Anterior cingulate cortex (tissue), 58 donors: ENCODE data around the gene CRYM.
"Not testable (repeated sequence)": the region's sequence is repeated elsewhere in the genome, so short reads cannot be mapped to it uniquely, and the experiment has no call there.

Source experiments
- DNase-seq, 58 donors: peaks; one replicate each; lab custom pipeline; 2025; lab: John Stamatoyannopoulos, UW

Gene CRYM

DNA sequence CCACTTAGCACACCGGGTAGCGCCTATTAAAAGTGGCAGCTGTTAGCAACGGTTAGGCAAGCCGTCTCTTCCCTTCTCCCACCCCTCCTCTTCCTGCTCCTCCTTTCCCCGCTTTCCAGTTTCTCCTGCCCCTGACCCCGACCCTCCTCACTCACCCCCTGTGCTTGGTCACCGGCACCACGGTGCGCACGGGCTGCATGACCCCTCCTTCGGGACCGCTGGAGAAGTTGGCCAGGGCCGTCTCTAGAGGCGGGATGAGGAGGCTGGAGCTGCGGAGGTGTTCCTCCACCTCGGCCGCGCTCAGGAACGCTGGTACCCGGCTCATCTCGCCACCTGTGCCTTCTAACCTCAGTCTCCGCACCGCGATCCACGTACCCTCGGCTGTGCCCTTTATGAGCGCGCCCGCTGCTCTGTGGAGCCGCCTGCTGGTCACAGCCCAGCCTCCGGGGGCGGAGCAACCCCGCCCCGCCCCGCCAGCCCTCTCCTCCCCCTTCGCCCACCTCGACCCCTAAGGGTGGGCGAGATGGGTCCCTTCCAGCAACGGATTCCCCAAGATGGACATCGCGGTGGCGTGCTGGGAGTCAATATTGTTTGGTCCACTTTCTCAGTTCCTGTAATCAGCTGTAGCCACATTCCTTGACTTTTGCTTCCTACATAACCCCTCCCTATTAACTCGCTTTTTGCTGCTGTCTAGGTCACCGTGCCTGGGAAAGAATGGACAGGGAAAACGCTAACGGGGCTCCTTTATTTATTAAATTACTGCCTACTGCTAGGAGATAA lies at the start of gene CRYM:
Gene CRYM (minus strand): TSS at position 364 of the 780 bp plus-strand sequence. CDS start 39 bp downstream, at position 325.
- DNase-seq: peak in 24 of 58 donors; percentile 4 to 50 (median 19)

GRCh38 chr16:21327046-21327445 lies 49.0 kb upstream of the CRYM start:
- DNase-seq: no peak

DNA sequence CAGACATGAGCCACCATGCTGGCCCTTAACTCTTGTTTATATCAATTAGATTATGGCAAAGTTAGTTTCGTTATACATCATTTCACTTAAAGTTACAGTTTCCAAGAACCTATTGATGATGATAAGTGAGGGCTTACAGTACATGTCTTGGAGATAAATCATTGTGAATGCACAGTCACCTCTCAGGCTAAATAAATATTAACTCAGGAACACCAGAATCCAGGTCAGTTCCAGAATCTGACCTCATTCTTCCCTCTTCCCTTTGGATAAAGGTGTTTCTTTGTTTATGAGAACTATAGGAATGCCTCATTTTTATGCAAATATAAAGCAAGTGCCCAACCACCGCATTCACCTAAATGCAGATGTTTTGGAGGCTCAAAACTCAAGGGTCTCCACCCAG lies 48.4 kb upstream of the CRYM start:
- no peak for DNase-seq

GRCh38 chr16:21324267-21324666 lies 46.2 kb upstream of the CRYM start:
- no peak for DNase-seq

DNA sequence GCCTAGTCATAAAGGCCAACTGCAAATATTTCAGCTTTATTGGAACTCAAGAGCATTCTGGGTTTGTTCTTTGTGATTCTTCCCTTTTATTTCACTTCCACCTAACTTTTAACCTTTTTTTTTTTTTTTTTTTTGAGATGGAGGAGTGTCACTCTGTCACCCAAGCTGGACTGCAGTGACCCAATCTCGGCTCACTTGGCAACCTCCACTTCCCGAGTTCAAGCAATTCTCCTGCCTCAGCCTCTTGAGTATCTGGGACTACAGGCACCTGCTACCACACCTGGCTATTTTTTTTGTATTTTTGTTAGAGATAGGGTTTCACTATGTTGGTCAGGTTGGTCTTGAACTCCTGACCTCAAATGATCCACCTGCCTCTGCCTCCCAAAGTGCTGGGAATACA lies 44.2 kb upstream of the CRYM start:
- DNase-seq: not testable (repeated sequence)

DNA sequence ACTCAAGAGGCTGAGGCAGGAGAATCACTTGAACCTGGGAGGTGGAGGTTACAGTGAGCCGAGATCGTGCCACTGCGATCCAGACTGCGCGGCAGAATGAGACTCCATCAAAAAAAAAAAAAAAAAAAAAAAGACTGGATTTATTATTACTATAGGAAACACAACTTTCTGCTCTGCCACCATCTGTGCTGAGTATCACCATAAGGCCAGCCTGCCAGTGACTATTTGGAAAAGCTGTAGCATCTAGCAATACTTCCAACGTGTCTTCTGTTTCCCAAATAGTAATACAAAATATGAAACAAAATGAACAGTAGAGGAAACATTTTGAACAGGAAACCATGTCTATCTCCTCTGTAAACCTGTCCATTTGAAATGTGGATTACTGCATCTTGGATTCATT lies 43.6 kb upstream of the CRYM start:
- DNase-seq: no peak

GRCh38 chr16:21314339-21314738 lies 36.2 kb upstream of the CRYM start:
- DNase-seq: no peak

GRCh38 chr16:21312863-21313372 lies 34.8 kb upstream of the CRYM start:
- not testable (repeated sequence) for DNase-seq

DNA sequence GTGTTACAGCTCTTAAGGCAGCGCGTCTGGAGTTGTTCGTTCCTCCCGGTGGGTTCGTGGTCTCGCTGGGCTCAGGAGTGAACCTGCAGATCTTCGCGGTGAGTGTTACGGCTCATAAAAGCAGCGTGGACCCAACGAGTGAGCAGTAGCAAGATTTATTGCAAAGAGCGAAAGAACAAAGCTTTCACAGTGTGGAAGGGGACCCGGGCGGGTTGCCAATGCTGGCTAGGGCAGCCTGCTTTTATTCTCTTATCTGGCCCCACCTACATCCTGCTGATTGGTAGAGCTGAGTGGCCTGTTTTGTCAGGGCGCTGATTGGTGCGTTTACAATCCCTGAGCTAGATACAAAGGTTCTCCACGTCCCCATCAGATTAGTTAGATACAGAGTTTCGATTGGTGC lies 34.0 kb upstream of the CRYM start:
- not testable (repeated sequence) for DNase-seq

DNA sequence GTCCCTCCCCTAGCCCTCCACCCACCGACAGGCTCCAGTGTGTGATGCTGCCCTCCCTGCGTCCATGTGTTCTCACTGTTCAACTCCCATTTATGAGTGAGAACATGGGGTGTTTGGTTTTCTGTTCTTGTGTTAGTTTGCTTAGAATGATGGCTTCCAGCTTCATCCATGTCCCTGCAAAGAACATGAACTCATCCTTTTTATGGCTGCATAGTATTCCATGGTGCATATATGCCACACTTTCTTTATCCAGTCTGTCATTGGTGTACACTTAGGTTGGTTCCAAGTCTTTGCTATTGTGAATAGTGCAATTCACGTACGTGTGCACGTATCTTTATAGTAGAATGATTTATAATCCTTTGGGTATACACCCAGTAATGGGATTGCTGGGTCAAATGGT lies 28.6 kb upstream of the CRYM start:
- DNase-seq: not testable (repeated sequence)

DNA sequence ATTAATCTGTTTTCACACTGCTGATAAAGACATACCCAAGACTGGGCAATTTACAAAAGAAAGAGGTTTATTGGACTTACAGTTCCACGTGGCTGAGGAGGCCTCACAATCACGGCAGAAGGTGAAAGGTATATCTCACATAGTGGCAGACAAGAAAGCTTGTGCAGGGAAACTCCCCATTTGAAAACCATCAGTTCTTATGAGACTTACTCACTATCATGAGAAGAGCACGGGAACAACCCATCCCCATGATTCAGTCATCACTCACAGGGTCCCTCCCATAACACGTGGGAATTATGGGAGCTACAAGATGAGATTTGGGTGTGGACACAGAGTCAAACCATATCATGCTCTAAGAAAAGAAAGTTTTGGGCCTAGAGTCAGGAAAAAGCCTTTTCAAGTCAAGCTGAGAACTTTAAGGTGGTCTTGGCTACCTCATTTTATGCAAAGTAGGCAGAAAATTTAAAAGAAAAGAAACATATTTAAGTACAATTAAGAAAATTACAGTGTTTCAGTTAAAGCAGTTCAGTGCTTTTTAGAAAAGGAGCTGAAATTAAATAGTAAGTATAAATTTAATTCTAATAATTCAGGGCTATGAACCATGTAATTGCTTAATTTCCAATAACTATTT lies 24.9 kb upstream of the CRYM start:
- no peak for DNase-seq

GRCh38 chr16:21302454-21302853 lies 24.4 kb upstream of the CRYM start:
- no peak for DNase-seq

DNA sequence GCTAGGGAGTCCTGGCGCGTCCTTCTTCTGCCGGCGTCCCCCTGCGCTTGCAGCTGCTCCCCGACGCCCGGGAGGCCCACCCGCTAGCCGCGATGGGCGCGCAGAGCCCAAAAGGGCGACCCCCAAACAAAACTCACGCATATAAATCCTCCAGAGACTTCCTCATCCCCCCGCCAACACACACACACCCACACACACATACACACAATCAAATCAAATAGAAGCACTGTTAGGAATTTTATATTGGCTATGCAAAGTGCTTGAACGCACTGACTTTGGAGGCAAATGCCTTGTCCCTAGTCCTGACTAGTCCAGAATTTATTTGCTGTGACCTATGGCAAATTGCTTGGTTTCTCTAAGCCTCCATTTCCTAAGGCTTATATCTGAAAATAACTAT lies 23.8 kb upstream of the CRYM start:
- no peak for DNase-seq

DNA sequence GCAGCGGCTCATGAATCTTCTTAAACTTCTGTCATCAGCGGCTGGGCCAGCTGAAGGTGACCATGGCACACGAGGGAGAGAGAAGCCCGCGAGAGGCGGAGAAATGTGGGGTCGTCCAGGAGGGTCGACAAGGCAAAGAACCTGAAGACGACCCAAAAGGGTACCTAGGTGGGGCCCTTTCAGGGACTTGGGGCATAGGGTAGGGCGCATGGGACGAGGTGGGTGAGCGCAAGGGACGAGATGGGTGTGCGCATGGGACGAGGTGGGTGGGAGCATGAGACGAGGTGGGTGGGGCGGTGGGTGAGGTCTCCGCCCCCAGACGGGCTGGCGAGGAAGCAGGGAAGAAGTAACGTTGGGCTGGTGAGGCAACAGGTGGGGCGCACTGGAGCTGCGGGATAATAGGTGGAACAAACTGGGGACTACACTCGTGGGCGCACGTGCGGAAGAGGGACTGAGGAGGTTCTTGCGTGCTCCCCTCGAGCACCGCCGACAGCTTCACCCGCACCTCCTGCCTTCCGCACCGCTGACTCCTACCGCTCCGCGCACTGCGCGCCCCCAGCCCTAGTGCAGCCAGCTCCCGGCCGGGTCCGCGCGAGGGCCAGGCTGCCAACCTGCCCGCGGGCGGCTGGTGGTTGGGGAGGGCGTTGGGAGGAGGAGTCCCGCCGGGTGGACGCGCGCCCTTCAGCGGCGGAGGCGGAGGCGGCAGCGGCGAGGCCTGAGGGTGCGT lies 23.2 kb upstream of the CRYM start:
- DNase-seq: peak in 15 of 58 donors; percentile 0 to 31 (median 10)

GRCh38 chr16:21300309-21301167 lies 22.4 kb upstream of the CRYM start:
- peak in 57 of 58 donors; percentile 33 to 94 (median 80) for DNase-seq

DNA sequence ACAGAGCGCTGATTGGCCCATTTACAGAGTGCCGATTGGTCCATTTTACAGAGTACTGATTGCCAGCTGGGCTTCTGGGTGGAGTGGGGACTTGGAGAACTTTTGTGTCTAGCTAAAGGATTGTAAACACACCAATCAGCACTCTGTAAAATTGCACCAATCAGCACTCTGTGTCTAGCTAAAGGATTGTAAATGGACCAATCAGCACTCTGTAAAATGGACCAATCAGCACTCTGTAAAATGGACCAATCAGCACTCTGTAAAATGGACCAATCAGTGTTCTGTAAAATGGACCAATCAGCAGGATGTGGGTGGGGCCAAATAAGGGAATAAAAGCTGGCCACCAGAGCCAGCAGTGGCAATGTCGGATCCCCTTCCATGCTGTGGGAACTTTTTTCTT lies 11.7 kb upstream of the CRYM start:
- not testable (repeated sequence) for DNase-seq

DNA sequence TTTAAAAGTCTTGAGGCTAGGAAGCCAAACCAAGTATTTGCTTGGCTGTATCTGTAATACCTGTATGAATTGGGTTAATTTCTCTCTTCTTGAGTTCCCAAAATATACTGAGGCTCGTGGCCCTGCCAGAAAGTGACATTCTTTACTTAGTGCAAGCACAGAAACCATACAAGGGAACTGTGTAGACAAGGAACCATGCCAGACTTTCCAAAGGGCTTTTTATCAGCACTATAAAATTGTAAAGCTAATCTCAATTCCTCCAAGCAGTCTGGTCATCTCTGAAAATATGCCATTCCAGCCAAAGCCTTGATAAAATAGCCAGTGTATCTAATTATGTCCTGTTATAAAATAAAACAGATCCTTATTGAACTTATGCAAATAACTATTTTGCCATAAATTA lies 7.2 kb upstream of the CRYM start:
- DNase-seq: no peak

DNA sequence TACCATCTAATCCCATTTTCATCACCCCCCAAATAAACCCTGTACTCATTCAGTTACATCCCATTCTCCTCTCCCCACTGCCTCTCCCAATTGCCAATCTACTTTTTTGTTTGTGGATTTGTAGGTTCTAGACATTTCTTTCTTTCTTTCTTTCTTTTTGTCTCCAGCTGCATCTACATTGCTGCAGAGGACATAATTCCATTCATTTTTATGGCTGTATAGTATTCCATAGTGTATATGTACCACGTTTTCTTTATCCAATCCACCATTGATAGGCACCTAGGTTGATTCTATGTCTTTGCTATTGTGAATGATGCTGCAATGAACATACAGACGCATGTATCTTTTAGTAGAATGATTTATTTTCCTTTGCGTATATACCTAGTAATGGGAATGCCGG lies 6.3 kb upstream of the CRYM start:
- no peak for DNase-seq

DNA sequence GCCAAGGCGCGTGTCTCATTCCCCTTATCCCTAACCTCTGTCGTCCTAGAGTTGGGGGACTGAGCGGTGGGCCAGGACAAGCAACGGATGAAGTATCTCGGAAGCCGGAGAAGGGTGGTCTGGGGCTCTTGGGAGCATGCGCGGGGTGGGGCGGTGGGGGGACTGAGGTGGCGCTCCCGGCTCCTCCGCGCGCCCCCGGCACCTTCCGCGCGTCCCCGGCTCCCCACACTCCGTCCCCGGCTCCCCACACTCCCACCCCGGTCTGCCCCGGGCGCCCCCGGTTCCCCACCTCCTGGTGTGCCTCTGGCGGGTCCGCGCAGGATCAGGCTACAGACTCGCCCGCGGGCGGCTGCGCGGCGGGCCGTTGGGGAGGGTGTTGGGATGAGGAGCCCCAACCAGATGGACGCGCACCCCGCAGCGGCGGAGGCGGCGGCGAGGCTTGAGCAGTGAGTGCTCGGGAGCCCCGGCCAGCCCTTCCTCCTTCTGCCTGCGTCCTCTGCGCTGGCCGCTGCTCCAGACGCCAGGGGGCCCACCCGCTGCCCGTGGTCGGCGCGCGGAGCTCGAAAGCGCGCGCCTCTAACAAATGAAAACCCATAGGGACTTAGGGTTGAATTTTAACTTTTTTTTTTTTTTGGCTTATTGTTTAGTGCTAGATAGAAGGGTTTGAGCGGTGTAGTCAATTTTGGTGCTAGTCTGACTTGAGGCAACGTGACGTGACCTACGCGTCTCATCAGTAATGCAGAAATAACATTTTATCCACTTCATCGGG lies 5.6 kb upstream of the CRYM start:
- peak in 16 of 58 donors; percentile 2 to 61 (median 20) for DNase-seq
